Brain microvascular endothelial cell (primary cell): ENCODE measurements around the gene IDH1.

Experiments
- DNase-seq: peaks from one replicate; pipeline ENCODE4 v3.0.0-alpha.2; 2020
- H3K27ac ChIP-seq: fragments of 250-450 bp; sonication (Bioruptor Pico); 2 replicates; pipeline ENCODE4 v1.5.1; 2020; ENCODE audit warnings: mild to moderate bottlenecking, moderate library complexity
- H3K27me3 ChIP-seq: fragments of 250-450 bp; sonication (Bioruptor Pico); replicated peaks from 2 replicates; pipeline ENCODE4 v1.5.1; 2020; ENCODE audit warnings: mild to moderate bottlenecking
- H3K36me3 ChIP-seq: fragments of 250-450 bp; sonication (Bioruptor Pico); replicated peaks from 2 replicates; pipeline ENCODE4 v1.5.1; 2020; ENCODE audit warnings: mild to moderate bottlenecking
- H3K4me3 ChIP-seq: 2 replicates; pipeline ENCODE4 v1.5.1; 2011; ENCODE audit warnings: low read depth, mild to moderate bottlenecking, control low read depth, low read length, moderate library complexity
- CTCF ChIP-seq: IDR thresholded peaks from 2 replicates; pipeline ENCODE4 v1.5.1; 2011; ENCODE audit warnings: low read depth, mild to moderate bottlenecking, moderate library complexity, low read length, control low read depth, inconsistent platforms; ENCODE audit errors: missing control alignments
- in situ Hi-C: cut with HindIII; loops from 2 replicates; pipeline ENCODE4 v1.10.0; 2017; ENCODE audit warnings: low sequenced_read_pairs, low pct_ligation_motif_present

The IDH1 gene

GRCh38 chr2:208186465-208186864, 68.4 kb downstream of the IDH1 start:
- peaks cover 2% of the 10 kb centered on the region for H3K27me3 ChIP-seq
- no peak overlapping the region for H3K27ac ChIP-seq
- TF ChIP-seq CTCF = no peak
- in situ Hi-C loops = no loop called here
- DNase-seq = no peak
- no peaks in the 10 kb centered on the region for H3K36me3 ChIP-seq
- no peak overlapping the region for H3K4me3 ChIP-seq
